Measurements from ENCODE around the gene CDC14C. TPM values are rescaled to one million over a fixed set of nuclear protein-coding genes. Genes with fewer than 3 reads are reported as not detected.
"Not testable (repeated sequence)": the region's sequence is repeated elsewhere in the genome, so short reads cannot be mapped to it uniquely, and the experiment has no call there.

Gene CDC14C
- total RNA-seq: not detected

DNA sequence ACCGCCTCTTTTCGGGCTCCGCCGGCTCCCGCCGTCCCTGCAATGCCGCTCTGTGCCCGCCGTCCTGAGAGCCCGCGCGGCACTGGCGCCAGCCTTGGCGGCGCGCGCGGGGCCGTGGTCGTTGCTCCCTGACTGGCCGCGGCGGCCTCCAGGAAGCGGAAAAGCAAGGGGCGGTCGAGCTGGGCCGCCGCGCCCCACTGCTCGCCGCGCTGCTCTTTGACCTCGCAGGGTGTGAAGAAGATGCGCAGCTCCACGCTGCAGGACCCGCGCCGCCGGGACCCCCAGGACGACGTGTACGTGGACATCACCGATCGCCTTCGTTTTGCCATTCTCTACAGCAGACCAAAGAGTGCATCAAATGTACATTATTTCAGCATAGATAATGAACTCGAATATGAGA is at the start of gene CDC14C:
Gene CDC14C, plus strand, starts transcription at position 115 of the 400 bp plus-strand sequence. Its CDS starts 126 bp downstream, at position 241.
- no peak for DNase-seq (ENCODE audit: low spot score)
- ATAC-seq: no peak

GRCh38 chr7:48875045-48875916 is 49.1 kb upstream of the CDC14C start:
- ATAC-seq: peak; percentile 77
- DNase-seq (ENCODE audit: low spot score): no peak

DNA sequence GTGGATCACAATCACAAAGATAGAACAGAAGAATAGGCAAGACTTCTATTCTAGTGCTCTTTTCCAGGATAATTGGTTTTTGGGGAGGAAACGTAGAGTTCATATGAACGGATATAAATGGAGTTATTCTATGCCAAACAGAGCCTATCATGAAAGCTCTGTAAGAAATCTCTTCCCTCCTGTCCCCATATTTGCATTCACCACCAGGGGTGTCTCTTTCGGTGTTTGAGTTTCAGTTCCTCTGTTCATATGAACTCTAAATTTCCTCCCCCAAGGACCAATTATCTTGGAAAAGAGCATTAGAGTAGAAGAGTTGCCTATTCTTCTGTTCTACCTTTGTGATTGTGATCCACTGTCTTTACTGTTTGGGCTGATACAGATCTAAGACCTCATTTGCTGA is 48.3 kb upstream of the CDC14C start:
- ATAC-seq (no peak), DNase-seq (ENCODE audit: low spot score) (no peak)

DNA sequence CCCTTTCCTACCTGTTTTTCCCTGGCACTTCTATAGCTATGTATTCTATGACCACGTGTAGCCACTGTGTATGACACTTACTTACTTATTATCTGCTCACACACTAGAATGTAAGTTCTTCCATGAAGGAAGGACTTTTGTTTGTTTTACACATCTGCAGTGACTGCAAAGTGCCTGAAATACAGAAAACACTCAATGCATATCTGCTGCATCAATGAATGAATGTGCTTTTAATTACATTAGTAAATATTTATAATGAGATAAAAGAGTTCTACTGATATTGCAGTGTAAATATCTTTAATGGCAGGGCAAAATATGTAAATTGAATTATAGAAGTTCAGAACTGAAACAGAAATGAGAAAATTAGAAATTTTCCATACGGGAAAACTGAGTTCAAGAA is 43.5 kb upstream of the CDC14C start:
- ATAC-seq (no peak), DNase-seq (ENCODE audit: low spot score) (no peak)

DNA sequence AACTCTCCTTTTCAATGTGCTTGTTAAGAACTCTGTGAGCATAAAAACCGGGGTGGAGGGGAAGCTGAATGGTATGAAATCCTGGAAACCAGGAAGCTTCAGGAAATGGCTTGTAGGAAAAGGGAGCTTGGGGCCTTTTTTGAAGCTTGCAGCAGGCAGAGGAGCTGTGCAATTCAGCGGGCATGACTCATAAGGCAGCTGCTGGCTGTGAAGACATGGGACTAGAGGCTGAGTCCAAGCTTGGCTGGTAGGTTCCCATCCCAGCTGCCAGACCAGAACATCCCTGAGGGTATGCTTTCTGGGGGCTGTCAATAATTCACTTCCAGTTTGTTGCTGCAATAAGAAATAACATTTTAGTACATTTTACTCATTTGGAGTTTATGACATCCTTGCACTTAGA is 36.8 kb upstream of the CDC14C start:
- no peak for ATAC-seq
- no peak for DNase-seq (ENCODE audit: low spot score)

DNA sequence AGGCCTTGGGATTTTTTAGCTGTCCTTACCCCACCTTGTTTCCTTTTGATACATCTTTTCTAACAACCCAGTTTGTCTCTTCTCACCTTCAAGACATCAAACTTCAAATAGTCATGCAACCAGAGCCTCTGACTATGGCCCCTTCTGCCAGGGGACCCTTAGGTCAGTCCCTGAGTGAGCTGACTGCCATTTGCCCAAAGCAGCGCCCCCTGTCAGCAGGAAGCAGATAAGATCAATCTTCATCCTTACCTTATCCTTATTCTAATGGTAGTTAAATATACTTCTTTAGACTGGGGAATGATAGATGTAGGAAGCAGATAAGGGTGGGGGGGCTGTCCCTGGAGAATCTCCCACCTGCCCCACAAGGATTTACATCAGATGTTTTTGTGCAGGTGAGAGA is 29.8 kb upstream of the CDC14C start:
- DNase-seq (ENCODE audit: low spot score) (no peak), ATAC-seq (no peak)

DNA sequence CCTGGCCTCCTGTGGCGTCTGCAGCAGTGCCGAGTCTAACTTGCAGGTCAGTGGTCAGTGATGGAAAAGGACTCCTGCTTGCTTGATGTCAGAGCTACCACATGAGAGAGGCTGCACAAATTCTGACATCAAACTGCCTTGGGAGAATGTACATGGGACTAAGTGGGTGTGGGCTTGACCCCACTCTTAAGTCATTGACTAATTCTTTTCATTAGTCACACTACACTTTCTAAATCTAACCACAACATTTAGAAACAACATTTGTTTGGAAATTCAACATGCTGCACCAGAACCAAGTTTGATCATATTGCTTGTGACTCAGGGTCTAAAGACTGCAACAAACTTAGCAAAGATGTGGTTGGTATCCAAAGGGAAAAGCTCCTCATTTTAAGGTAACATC is 24.4 kb upstream of the CDC14C start:
- ATAC-seq: no peak

DNA sequence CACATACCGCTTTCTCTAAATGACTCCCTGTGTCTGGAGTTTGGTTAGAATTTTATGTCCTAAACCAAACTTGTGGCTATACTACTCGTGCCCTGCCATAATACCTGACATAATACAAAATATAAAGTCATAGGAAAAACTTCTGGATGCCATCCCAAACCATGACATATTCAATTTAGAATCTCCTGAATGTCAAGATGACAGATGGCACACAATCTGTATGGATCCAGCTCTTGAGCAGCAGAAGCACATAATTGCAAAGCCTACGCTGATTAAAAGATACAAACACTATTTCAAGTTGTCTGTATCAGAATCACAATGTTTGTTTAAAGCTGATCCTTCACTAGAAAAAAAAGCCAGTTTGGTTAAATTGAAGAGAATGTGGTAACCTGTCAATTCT is 22.4 kb upstream of the CDC14C start:
- ATAC-seq (no peak), DNase-seq (ENCODE audit: low spot score) (no peak)

More for the DNA sequence above, 24.4 kb upstream of the CDC14C start:
- DNase-seq (ENCODE audit: low spot score): no peak

GRCh38 chr7:48904975-48905374 is 19.4 kb upstream of the CDC14C start:
- ATAC-seq (no peak), DNase-seq (ENCODE audit: low spot score) (no peak)

DNA sequence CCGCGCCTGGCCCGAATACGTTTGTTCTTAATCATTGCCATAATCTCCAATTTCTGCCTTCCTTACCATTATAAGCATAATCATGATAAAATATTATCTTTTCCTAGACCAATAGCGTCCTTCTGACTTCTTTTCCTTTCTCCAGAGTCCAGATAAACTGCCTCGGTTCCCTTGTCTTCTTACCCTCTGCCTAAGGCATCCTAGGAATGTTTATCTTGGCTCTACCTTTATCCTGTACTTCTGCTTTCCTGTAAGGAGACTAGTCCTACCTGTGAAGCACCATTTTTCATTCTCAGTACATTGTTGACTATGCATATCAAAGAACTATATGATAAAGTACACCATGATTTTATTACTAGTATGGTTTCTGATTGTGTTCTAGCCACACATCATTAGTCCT is 18.7 kb upstream of the CDC14C start:
- DNase-seq (ENCODE audit: low spot score); ATAC-seq: not testable (repeated sequence)

GRCh38 chr7:48909887-48910286 is 14.5 kb upstream of the CDC14C start:
- not testable (repeated sequence) for ATAC-seq; DNase-seq (ENCODE audit: low spot score)

DNA sequence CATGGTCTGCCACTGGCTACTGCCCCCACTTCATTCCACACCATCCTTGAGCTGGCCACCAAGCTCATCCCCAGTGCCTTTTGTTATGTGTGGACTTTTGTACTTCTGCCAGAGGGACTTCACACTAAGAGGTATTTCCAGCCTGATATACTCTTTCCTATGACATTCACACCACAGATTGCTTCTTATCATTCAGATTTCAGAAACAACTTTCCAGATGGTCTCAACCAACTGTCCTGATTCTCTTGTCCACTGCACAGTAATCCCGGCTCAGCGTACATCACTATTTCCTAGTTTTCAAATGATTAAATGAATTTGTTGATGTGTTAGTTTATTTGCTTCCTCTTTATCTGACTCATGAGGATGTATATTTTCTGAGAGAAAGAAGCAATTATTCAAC is 7.1 kb downstream of the CDC14C start:
- ATAC-seq: no peak
- DNase-seq (ENCODE audit: low spot score): no peak

DNA sequence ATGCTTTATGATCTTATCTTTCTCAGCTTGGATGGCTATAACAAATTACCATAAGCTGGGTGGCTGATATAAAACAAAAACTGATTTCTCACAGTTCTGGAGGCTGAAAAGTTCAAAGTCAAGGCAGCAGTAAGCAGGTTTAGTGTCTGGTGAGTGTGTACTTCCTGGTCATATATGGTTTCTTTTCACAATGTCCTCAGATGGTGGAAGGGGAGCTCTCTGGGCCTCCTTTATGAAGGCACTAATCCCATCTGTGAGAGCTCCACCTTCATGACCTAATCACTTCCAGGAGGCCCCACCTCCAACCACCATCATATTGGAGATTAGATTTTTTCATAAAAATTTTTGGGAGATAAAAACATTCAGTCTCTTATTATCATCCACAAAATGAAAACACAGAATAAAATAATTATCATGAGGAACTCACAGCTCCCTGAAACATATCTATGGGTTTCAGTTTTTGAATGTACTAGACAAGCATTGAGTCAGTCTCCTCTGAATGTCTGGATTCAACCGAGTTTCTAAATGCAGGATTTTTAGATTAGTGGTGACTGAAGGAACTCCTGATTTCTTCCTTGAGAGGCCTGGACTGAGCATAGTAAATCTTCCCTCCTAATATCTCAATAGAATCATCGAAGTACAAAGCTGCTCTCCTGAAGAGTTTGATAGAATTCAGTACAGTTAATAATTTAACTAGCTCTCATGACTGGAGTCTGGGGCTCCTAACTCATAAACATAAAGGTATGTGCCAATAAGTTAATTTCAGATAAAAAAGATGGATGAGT is 8.0 kb downstream of the CDC14C start:
- no peak for ATAC-seq
- no peak for DNase-seq (ENCODE audit: low spot score)

- ATAC-seq: no peak
Measured at GRCh38 chr7:48933549-48934085, 9.3 kb downstream of the CDC14C start.

GRCh38 chr7:48938539-48939295 is 14.4 kb downstream of the CDC14C start:
- ATAC-seq (no peak), DNase-seq (ENCODE audit: low spot score) (no peak)

More at GRCh38 chr7:48933549-48934085, 9.3 kb downstream of the CDC14C start:
- no peak for DNase-seq (ENCODE audit: low spot score)

GRCh38 chr7:48943279-48943990 is 19.1 kb downstream of the CDC14C start:
- no peak for DNase-seq (ENCODE audit: low spot score)
- no peak for ATAC-seq

DNA sequence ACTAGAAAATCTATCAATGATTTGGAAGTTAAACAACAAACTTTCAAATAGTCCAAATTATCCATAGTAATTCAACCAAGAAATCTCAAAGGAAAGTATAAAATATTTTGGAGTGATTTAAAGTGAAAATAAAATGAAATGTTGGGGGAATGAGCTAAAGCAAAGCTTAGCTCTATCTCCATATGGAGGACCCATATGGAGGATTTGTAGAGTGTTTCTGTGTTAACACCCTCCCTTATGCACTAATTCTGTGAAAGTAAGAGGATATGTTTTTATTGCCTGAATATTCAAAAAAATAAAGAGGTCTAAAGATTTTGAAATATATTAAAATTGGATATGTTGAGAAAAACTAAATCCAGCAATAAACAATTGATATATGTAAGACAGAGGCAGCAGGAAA is 31.6 kb downstream of the CDC14C start:
- ATAC-seq (no peak), DNase-seq (ENCODE audit: low spot score) (no peak)

DNA sequence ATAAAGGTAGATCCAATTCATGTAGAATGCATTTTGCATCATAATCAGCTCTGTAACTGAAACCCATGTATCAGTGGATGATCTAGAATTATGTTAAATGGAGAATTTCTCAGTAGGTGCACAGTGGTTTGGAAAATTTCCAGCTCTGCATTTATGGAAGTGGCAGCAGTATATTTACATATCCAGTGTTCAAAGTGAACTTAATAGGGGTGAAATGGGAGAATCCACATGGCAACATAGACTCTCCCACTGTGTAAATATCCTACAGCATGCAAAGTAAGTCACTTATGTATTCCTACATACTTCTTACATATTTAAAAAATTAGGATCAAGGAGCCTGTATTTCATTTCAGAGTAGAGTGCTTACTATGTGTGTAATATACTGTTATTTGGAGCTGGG is 35.3 kb downstream of the CDC14C start:
- DNase-seq (ENCODE audit: low spot score) (no peak), ATAC-seq (no peak)

DNA sequence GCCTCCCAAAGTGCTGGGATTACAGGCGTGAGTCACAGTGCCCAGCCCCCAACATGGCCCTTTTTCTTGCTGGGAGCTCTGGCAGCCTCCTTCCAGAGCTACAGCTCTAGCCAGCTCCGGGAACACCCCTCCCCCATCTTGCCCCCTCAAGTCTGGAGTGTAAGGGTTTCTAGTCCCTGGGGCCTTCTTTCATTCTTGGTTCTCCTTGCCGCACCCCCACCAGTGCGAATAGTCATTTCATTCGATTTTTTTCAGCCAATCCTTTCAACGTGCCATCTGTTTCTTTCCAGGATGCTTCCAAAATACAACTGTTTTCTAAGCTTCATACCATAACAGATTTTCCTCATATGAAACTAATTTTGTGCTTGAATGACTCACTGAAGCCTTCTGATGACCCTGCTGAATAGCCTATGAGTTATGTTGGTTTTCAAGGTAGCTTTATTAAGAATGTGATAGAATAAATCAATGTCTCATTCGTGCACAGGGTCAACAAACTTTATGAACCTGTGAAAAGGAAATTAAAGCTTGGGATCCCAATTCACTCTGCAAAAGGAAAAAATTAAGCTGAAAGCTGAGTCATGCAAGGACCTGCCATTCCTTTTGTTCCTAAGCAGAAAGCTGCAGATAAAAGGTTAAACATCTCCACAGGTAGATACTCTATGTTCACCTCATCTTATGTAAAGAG is 38.6 kb downstream of the CDC14C start:
- DNase-seq (ENCODE audit: low spot score) (no peak), ATAC-seq (no peak)

DNA sequence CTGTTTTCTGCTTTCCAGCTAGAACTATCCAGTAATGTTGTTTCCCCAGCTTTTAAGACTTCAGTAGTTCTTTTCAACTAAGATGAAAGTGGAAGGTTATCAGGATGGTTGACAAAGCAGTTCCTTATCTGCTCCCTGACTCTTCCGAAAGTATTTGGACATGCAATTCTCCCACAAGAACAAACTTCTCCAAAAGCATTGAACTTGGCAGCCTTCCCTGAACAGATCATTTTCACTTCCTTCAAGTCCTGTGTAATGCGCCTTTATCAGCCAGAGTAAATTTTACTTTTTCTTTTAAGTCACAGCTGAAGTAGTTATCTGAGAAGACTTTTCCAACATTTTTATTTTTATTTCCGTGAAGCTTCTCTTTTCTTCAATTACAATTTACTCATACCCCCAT is 39.7 kb downstream of the CDC14C start:
- ATAC-seq (no peak), DNase-seq (ENCODE audit: low spot score) (no peak)

Measured in left lobe of liver (tissue), 2 donors.